Prostate gland (tissue), 2 donors: Measurements from ENCODE around the gene KPNA2. TPM values are rescaled to one million over a fixed set of nuclear protein-coding genes. Genes with fewer than 3 reads are reported as not detected.
"Not testable (repeated sequence)": the region's sequence is repeated elsewhere in the genome, so short reads cannot be mapped to it uniquely, and the experiment has no call there.

Source experiments
- DNase-seq: peaks from one replicate; pipeline ENCODE4 v3.0.0-alpha.2; 2019; ENCODE audit warnings: low spot score
- H3K27ac ChIP-seq, 2 donors: fragments of 200-600 bp; sonication (generic); 2 replicates each; pipeline ENCODE4 v1.5.1; 2017 to 2019
- H3K27me3 ChIP-seq: fragments of 200-600 bp; sonication (generic); replicated peaks from 2 replicates; pipeline ENCODE4 v1.5.1; 2019; ENCODE audit not compliant: insufficient read depth
- H3K36me3 ChIP-seq, 2 donors: fragments of 200-600 bp; sonication (generic); 1 replicate in 1 of 2; 2 replicates in 1 of 2; pipeline versions ENCODE4 v1.5.1 to v1.8.1; 2017 to 2019
- H3K4me1 ChIP-seq: fragments of 200-600 bp; sonication (generic); replicated peaks from 2 replicates; pipeline ENCODE4 v1.5.1; 2019
- H3K4me3 ChIP-seq, 2 donors: fragments of 200-600 bp; sonication (generic); 2 replicates each; pipeline ENCODE4 v1.5.1; 2017 to 2019
- H3K9me3 ChIP-seq: fragments of 200-600 bp; sonication (generic); 2 replicates; pipeline ENCODE4 v1.5.1; 2017
- CTCF ChIP-seq, 4 experiments: fragments of 200-600 bp in 2 of 4; fragments of 450-650 bp in 2 of 4; sonication (generic) in 2 of 4; IDR thresholded peaks; 1 replicate in 3 of 4; 2 replicates in 1 of 4; pipeline ENCODE4 v1.5.1; 2016 to 2019; ENCODE audit warnings: antibody characterized with exemption in 4 of 4, mild to moderate bottlenecking in 2 of 4, moderate library complexity in 2 of 4
- POLR2A ChIP-seq: fragments of 450-650 bp; IDR thresholded peaks from one replicate; pipeline ENCODE4 v1.6.1; 2016; ENCODE audit warnings: antibody characterized with exemption, mild to moderate bottlenecking
- POLR2AphosphoS5 ChIP-seq: sonication (generic); formaldehyde crosslinking; IDR thresholded peaks from one replicate; pipeline ENCODE4 v1.6.1; 2017; ENCODE audit warnings: antibody characterized with exemption
- WGBS: methylation state at CpG from one replicate; pipeline ENCODE4 v1.1.5; 2018; 5-methylcytosine and 5-hydroxymethylcytosine counted together
- intact Hi-C: fragments of 100-400 bp; cut with DNase I; formaldehyde crosslinking; loops from one replicate; pipeline ENCODE4 v1.14.2; 2022
- total RNA-seq, 2 donors: library from RNA; depleted of rRNA; stranded (reverse); fragments of >200 nt; gene quantifications; one replicate each; pipeline ENCODE4 v1.1.0, GENCODE V29; 2016

The KPNA2 gene
- total RNA-seq, 2 donors from 2014 or later = 13.4 to 68.4 TPM

- no peak for DNase-seq
- intact Hi-C loops = no loop called here
- no peak overlapping the region for H3K27ac ChIP-seq
- H3K27me3 ChIP-seq = no peaks in the 10 kb centered on the region
- 66% methylated on average over 1 of the region's 1 CpG for WGBS
- no peaks in the 10 kb centered on the region for H3K9me3 ChIP-seq
- no peak overlapping the region for H3K4me3 ChIP-seq
- TF ChIP-seq POLR2AphosphoS5 = no peak
- TF ChIP-seq POLR2A = no peak
- no peak for TF ChIP-seq CTCF (IDR thresholded peaks at IDR 0.05)
- H3K4me1 ChIP-seq = no peaks in the 10 kb centered on the region
- no peaks in the 10 kb centered on the region for H3K36me3 ChIP-seq
Observed at GRCh38 chr17:68034452-68034776, 1.1 kb upstream of the KPNA2 start.

GRCh38 chr17:68035131-68035522 is 408 bp upstream of the KPNA2 start:
- Histone ChIP-seq H3K9me3 (no peaks in the 10 kb centered on the region), H3K27me3 (no peaks in the 10 kb centered on the region), H3K27ac (no peak overlapping the region), H3K4me3 (peak overlapping the region; percentile 13 to 85), H3K36me3 (no peaks in the 10 kb centered on the region), H3K4me1 (no peaks in the 10 kb centered on the region)
- intact Hi-C loops = no loop called here
- 1% methylated on average over 27 of the region's 27 CpGs for WGBS
- TF ChIP-seq POLR2A = no peak
- TF ChIP-seq CTCF (IDR thresholded peaks at IDR 0.05) = no peak
- peak; percentile 65 for TF ChIP-seq POLR2AphosphoS5
- peak; percentile 91 for DNase-seq

- TF ChIP-seq CTCF (IDR thresholded peaks at IDR 0.05) (no peak), POLR2AphosphoS5 (no peak), POLR2A (no peak)
- no peaks in the 10 kb centered on the region for H3K4me1 ChIP-seq
- peak overlapping the region; percentile 67 to 69 for H3K27ac ChIP-seq
- H3K36me3 ChIP-seq = peaks cover 0 to 5% of the 10 kb centered on the region in 2 donors
- WGBS = 16% methylated on average over 11 of the region's 11 CpGs
- peak overlapping the region; percentile 85 to 91 for H3K4me3 ChIP-seq
- intact Hi-C loops = no loop called here
- DNase-seq = no peak
- no peaks in the 10 kb centered on the region for H3K27me3 ChIP-seq
- no peaks in the 10 kb centered on the region for H3K9me3 ChIP-seq
Observed at GRCh38 chr17:68036304-68037147, 991 bp downstream of the KPNA2 start.

GRCh38 chr17:68047153-68047846 is 11.8 kb downstream of the KPNA2 start:
- no peaks in the 10 kb centered on the region for H3K27me3 ChIP-seq
- 88% methylated on average over 9 of the region's 9 CpGs for WGBS
- no peaks in the 10 kb centered on the region for H3K4me1 ChIP-seq
- TF ChIP-seq POLR2AphosphoS5 (no peak), CTCF (IDR thresholded peaks at IDR 0.05) (no peak), POLR2A (no peak)
- no peak overlapping the region for H3K27ac ChIP-seq
- H3K4me3 ChIP-seq = no peak overlapping the region
- H3K9me3 ChIP-seq = no peaks in the 10 kb centered on the region
- H3K36me3 ChIP-seq = peaks cover 0 to 1% of the 10 kb centered on the region in 2 donors
- intact Hi-C loops = no loop called here
- no peak for DNase-seq

GRCh38 chr17:68047890-68048542 is 12.5 kb downstream of the KPNA2 start:
- H3K27me3 ChIP-seq, H3K9me3 ChIP-seq, intact Hi-C loops, H3K36me3 ChIP-seq, H3K4me3 ChIP-seq, DNase-seq, H3K27ac ChIP-seq, H3K4me1 ChIP-seq: not testable (repeated sequence)
- WGBS = 57% methylated on average over 7 of the region's 7 CpGs
